K562 (cell line): Measurements from ENCODE around the gene PDHX. TPM values are rescaled to one million over a fixed set of nuclear protein-coding genes. Genes with fewer than 3 reads are reported as not detected.

Source experiments
- CLOCK ChIP-seq: fragments of 250-450 bp; sonication (Bioruptor Pico); IDR thresholded peaks from 2 replicates; pipeline ENCODE4 v1.4.0; 2020; ENCODE audit warnings: mild to moderate bottlenecking, moderate library complexity, borderline replicate concordance
- DACH1 ChIP-seq: fragments of 450-650 bp; IDR thresholded peaks from 2 replicates; pipeline ENCODE4 v1.6.1; 2018; ENCODE audit not compliant: partially characterized antibody
- HMGN3 ChIP-seq: IDR thresholded peaks from 2 replicates; pipeline ENCODE4 v1.6.1; 2011; ENCODE audit warnings: borderline replicate concordance, low read depth, mild to moderate bottlenecking, mixed read lengths, low read length; ENCODE audit not compliant: insufficient read length; ENCODE audit errors: extremely low read depth
- HOMEZ ChIP-seq: fragments of 250-450 bp; sonication (Bioruptor Pico); IDR thresholded peaks from 2 replicates; pipeline ENCODE4 v1.4.0; 2020; ENCODE audit warnings: mild to moderate bottlenecking, moderate library complexity
- L3MBTL2 ChIP-seq: fragments of 450-650 bp; IDR thresholded peaks from 2 replicates; pipeline ENCODE4 v1.6.1; 2016; ENCODE audit warnings: mild to moderate bottlenecking, moderate library complexity
- NFATC3 ChIP-seq: fragments of 450-650 bp; IDR thresholded peaks from 2 replicates; pipeline ENCODE4 v1.6.1; 2017; ENCODE audit warnings: mild to moderate bottlenecking
- ZBTB1 ChIP-seq: sonication (generic); formaldehyde crosslinking; IDR thresholded peaks from 2 replicates; pipeline ENCODE4 v1.8.1; 2023; ENCODE audit warnings: missing genetic modification reagents, low read depth, mild to moderate bottlenecking, borderline replicate concordance
- ZMIZ1 ChIP-seq, 2 experiments: fragments of 150-350 bp in 1 of 2; IDR thresholded peaks; 2 replicates each; pipeline ENCODE4 v1.6.1; 2012 to 2016; ENCODE audit warnings: low read depth in 2 of 2, low read length in 2 of 2, mild to moderate bottlenecking in 1 of 2, moderate library complexity in 1 of 2
- polyA plus RNA-seq, 8 experiments: library from polyadenylated mRNA; depleted of rRNA in 4 of 8; stranded (reverse) in 5 of 8; unstranded in 3 of 8; fragments of >200 nt; fragmentation: Nextera tagmentation in 2 of 8; fragmentation: Illumina TruSeq in 1 of 8; extraction: Ambion mirVana in 2 of 8; extraction: Trizol in 1 of 8; gene quantifications; 2 replicates each; pipeline versions ENCODE4 v1.2.1 to v1.2.3, GENCODE V29; 2011 to 2014; ENCODE audit warnings: inconsistent platforms in 1 of 8, missing spikeins in 1 of 8
- total RNA-seq, 7 experiments: library from RNA; depleted of rRNA in 6 of 7; stranded (reverse); fragments of >200 nt in 6 of 7; fragmentation: Illumina TruSeq in 2 of 7; extraction: Trizol in 2 of 7; gene quantifications; 2 replicates each; pipeline versions ENCODE4 v1.2.1 to v1.2.3, GENCODE V29; 2011 to 2021; ENCODE audit warnings: low replicate concordance in 1 of 7

PDHX gene
- total and polyA plus RNA-seq, 9 of the 15 experiments (the other 6 are each of a cell fraction or from before 2014, with no cell fraction given) = 20.8 to 43.5 (median 31.2) TPM

DNA sequence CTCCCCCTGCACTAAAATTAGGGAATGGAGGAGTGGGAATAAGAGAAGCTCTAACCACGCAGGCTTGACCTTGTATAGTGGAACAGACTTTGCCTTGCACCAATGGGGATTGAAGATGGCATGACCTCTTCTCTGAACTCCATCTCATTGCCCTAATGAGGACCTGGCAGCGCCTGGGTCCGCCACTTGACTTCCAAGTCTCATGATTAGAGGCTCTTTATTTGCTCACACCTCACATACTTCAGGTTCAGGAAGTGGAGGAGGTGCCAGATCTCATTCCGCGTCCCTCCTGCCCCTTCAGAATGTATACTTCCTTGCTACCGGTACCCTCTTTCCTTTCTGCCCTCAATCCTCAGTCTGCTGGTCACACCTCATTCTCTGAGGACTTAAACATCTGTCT is 116.6 kb downstream of the PDHX start (continued):
- TF ChIP-seq ZBTB1 (no peak), L3MBTL2 (no peak), DACH1 (no peak), HOMEZ (CRISPR knock-in tag) (no peak), NFATC3 (no peak), HMGN3 (no peak), ZMIZ1 (IDR thresholded peaks at IDR 0.05; ENCODE audit: low read depth in 2 of 2, low read length in 2 of 2) (no peak), CLOCK (no peak)
